HepG2 (cell line): ENCODE results near the gene NFE2. TPM values are rescaled to one million over a fixed set of nuclear protein-coding genes. Genes with fewer than 3 reads are reported as not detected.

ENCODE experiments used
- ADNP ChIP-seq: sonication (generic); formaldehyde crosslinking; IDR thresholded peaks from 2 replicates; pipeline ENCODE4 v1.4.0; 2020; ENCODE audit warnings: missing genetic modification reagents
- CC2D1A ChIP-seq: sonication (generic); formaldehyde crosslinking; IDR thresholded peaks from 2 replicates; pipeline ENCODE4 v1.8.1; 2023; ENCODE audit warnings: mild to moderate bottlenecking, missing genetic modification reagents
- CENPT ChIP-seq: sonication (generic); formaldehyde crosslinking; IDR thresholded peaks from 2 replicates; pipeline ENCODE4 v1.8.0; 2022; ENCODE audit warnings: low read depth, mild to moderate bottlenecking, moderate library complexity, missing genetic modification reagents
- ETS1 ChIP-seq: sonication (generic); formaldehyde crosslinking; IDR thresholded peaks from 2 replicates; pipeline ENCODE4 v1.4.0; 2020; ENCODE audit warnings: missing genetic modification reagents
- GPN1 ChIP-seq: sonication (generic); formaldehyde crosslinking; IDR thresholded peaks from 2 replicates; pipeline ENCODE4 v1.5.1; 2020; ENCODE audit warnings: missing genetic modification reagents, borderline replicate concordance
- GTF2F1 ChIP-seq: fragments of 150-350 bp; IDR thresholded peaks from 2 replicates; pipeline ENCODE4 v1.6.1; 2014; ENCODE audit warnings: low read length
- HNF4G ChIP-seq, 2 experiments: sonication (generic) in 1 of 2; formaldehyde crosslinking in 1 of 2; IDR thresholded peaks; 2 replicates each; pipeline versions ENCODE4 v1.4.0 to v1.6.1; 2011 to 2020; ENCODE audit warnings: borderline replicate concordance in 2 of 2, low read depth in 2 of 2, mild to moderate bottlenecking in 2 of 2, low read length in 1 of 2, missing genetic modification reagents in 1 of 2, moderate library complexity in 1 of 2
- MAFF ChIP-seq: IDR thresholded peaks from 2 replicates; pipeline ENCODE4 v1.6.1; 2011; ENCODE audit warnings: low read depth, low read length, improper control_type of control experiment
- NFIB ChIP-seq: sonication (generic); formaldehyde crosslinking; IDR thresholded peaks from 2 replicates; pipeline ENCODE4 v1.9.0; 2021; ENCODE audit warnings: missing genetic modification reagents, mild to moderate bottlenecking, borderline replicate concordance
- NR1H2 ChIP-seq: sonication (generic); formaldehyde crosslinking; IDR thresholded peaks from 2 replicates; pipeline ENCODE4 v1.8.1; 2022; ENCODE audit warnings: low read depth, missing genetic modification reagents, borderline replicate concordance
- SOX5 ChIP-seq: IDR thresholded peaks from 2 replicates; pipeline ENCODE4 v1.6.1; 2016; ENCODE audit warnings: borderline replicate concordance
- SSRP1 ChIP-seq: IDR thresholded peaks from 2 replicates; pipeline ENCODE4 v1.6.1; 2016; ENCODE audit warnings: control low read depth
- TOPORS ChIP-seq: sonication (generic); formaldehyde crosslinking; IDR thresholded peaks from 2 replicates; pipeline ENCODE4 v1.8.0; 2023; ENCODE audit warnings: mild to moderate bottlenecking, missing genetic modification reagents
- YEATS2 ChIP-seq: sonication (generic); formaldehyde crosslinking; IDR thresholded peaks from 2 replicates; pipeline ENCODE4 v1.4.0; 2020; ENCODE audit warnings: missing genetic modification reagents, borderline replicate concordance
- ZBTB37 ChIP-seq: sonication (generic); formaldehyde crosslinking; IDR thresholded peaks from 2 replicates; pipeline ENCODE4 v1.4.0; 2020; ENCODE audit warnings: mild to moderate bottlenecking, missing genetic modification reagents
- ZBTB38 ChIP-seq: sonication (generic); formaldehyde crosslinking; IDR thresholded peaks from 2 replicates; pipeline ENCODE4 v1.5.1; 2020; ENCODE audit warnings: mild to moderate bottlenecking, missing genetic modification reagents
- ZBTB44 ChIP-seq: sonication (generic); formaldehyde crosslinking; IDR thresholded peaks from 2 replicates; pipeline ENCODE4 v1.4.0; 2020; ENCODE audit warnings: missing genetic modification reagents
- ZBTB7B ChIP-seq: sonication (generic); formaldehyde crosslinking; IDR thresholded peaks from 2 replicates; pipeline ENCODE4 v1.4.0; 2020; ENCODE audit warnings: missing genetic modification reagents
- ZNF17 ChIP-seq: sonication (generic); formaldehyde crosslinking; IDR thresholded peaks from 2 replicates; pipeline ENCODE4 v1.5.0; 2020; ENCODE audit warnings: mild to moderate bottlenecking, missing genetic modification reagents
- ZNF234 ChIP-seq: sonication (generic); formaldehyde crosslinking; conservative IDR thresholded peaks from 2 replicates; pipeline ENCODE4 v1.5.1; 2020; ENCODE audit warnings: mild to moderate bottlenecking, missing genetic modification reagents
- ZNF577 ChIP-seq: sonication (generic); formaldehyde crosslinking; IDR thresholded peaks from 2 replicates; pipeline ENCODE4 v1.4.0; 2020; ENCODE audit warnings: mild to moderate bottlenecking, low read depth, missing genetic modification reagents, borderline replicate concordance
- ZNF672 ChIP-seq: sonication (generic); formaldehyde crosslinking; IDR thresholded peaks from 2 replicates; pipeline ENCODE4 v1.8.1; 2022; ENCODE audit warnings: missing genetic modification reagents
- ZNF75D ChIP-seq: sonication (generic); formaldehyde crosslinking; IDR thresholded peaks from 2 replicates; pipeline ENCODE4 v1.8.1; 2023; ENCODE audit warnings: missing genetic modification reagents, mild to moderate bottlenecking, borderline replicate concordance
- ZZZ3 ChIP-seq: sonication (generic); formaldehyde crosslinking; IDR thresholded peaks from 2 replicates; pipeline ENCODE4 v1.4.0; 2020; ENCODE audit warnings: missing genetic modification reagents, mild to moderate bottlenecking, borderline replicate concordance
- polyA plus RNA-seq, 8 experiments: library from polyadenylated mRNA; depleted of rRNA in 3 of 8; stranded (reverse) in 7 of 8; unstranded in 1 of 8; fragments of >200 nt; fragmentation: Illumina TruSeq in 4 of 8; extraction: Trizol in 4 of 8; gene quantifications; 2 replicates each; pipeline versions ENCODE4 v1.2.1 to v1.2.3, GENCODE V29; 2011 to 2016; ENCODE audit warnings: low read depth in 4 of 8, missing spikeins in 1 of 8, mixed read lengths in 1 of 8; ENCODE audit not compliant: insufficient read depth in 1 of 8
- total RNA-seq, 5 experiments: library from RNA; depleted of rRNA; stranded (reverse); fragments of >200 nt; fragmentation: Illumina TruSeq; extraction: Trizol; gene quantifications; 2 replicates each; pipeline ENCODE4 v1.2.3, GENCODE V29; 2016; ENCODE audit warnings: low read depth in 1 of 5

Gene NFE2
- total and polyA plus RNA-seq, 2 of the 13 experiments (the other 11 are each of a cell fraction or from before 2014, with no cell fraction given): 4.5 to 7.8 TPM

GRCh38 chr12:54279632-54280467, 21.0 kb downstream of the NFE2 start, which contains the start of gene CBX5 (continued):
- TF ChIP-seq NFIB (CRISPR knock-in tag) (no peak), ZBTB37 (CRISPR knock-in tag) (no peak), ETS1 (CRISPR knock-in tag) (no peak), MAFF (no peak), CENPT (CRISPR knock-in tag) (no peak), SSRP1 (CRISPR knock-in tag) (no peak), ZBTB7B (CRISPR knock-in tag) (no peak), YEATS2 (CRISPR knock-in tag) (peak; percentile 39), ZZZ3 (CRISPR knock-in tag) (no peak), ZNF234 (CRISPR knock-in tag) (no peak), ZNF75D (no peak), ZBTB38 (no peak; the same call in 1 of the 2 replicates), TOPORS (CRISPR knock-in tag) (0 out of 2 replicates have a peak, but pooled peaks have one; percentile 14), NR1H2 (no peak), HNF4G (IDR thresholded peaks at IDR 0.05; ENCODE audit: borderline replicate concordance, low read depth, low read length) (no peak), HNF4G (CRISPR knock-in tag; IDR thresholded peaks at IDR 0.05; ENCODE audit: borderline replicate concordance, low read depth) (no peak), ZNF672 (no peak), GTF2F1 (no peak; the same call in 1 of the 2 replicates), SOX5 (CRISPR knock-in tag) (peak; percentile 29; the same call in 1 of the 2 replicates), ZNF577 (no peak), CC2D1A (CRISPR knock-in tag) (no peak), GPN1 (CRISPR knock-in tag) (no peak), ZNF17 (CRISPR knock-in tag) (no peak), ADNP (no peak), ZBTB44 (CRISPR knock-in tag) (no peak)
